SK-N-MC (cell line): ENCODE measurements around the gene CPZ.

Source experiments
- DNase-seq: peaks from one replicate; pipeline ENCODE4 v3.0.0-alpha.2; 2011; ENCODE audit warnings: low read depth, low spot score
- H3K27ac ChIP-seq: fragments of 200-600 bp; sonication (generic); 2 replicates; pipeline ENCODE4 v1.5.1; 2016; ENCODE audit warnings: mixed run types
- H3K36me3 ChIP-seq: fragments of 200-600 bp; sonication (generic); 2 replicates; pipeline ENCODE4 v1.6.1; 2017; ENCODE audit warnings: antibody characterized with exemption, low read length, mixed read lengths; ENCODE audit not compliant: insufficient read depth
- H3K4me3 ChIP-seq: fragments of 200-600 bp; sonication (generic); 2 replicates; pipeline ENCODE4 v1.5.1; 2016
- H3K9ac ChIP-seq: fragments of 200-600 bp; sonication (generic); 2 replicates; pipeline ENCODE4 v1.8.0; 2017; ENCODE audit warnings: mixed run types, mixed read lengths; ENCODE audit not compliant: insufficient read length
- H3K9me3 ChIP-seq: fragments of 200-600 bp; sonication (generic); 2 replicates; pipeline ENCODE4 v1.6.1; 2017; ENCODE audit warnings: low read depth, mild to moderate bottlenecking, antibody characterized with exemption, low read length, moderate library complexity, mixed read lengths
- EZH2 ChIP-seq: fragments of 200-600 bp; sonication (generic); IDR thresholded peaks from one replicate; pipeline ENCODE4 v1.6.1; 2017; ENCODE audit warnings: antibody characterized with exemption
- FOXP2 ChIP-seq: optimal IDR thresholded peaks from 2 replicates; pipeline ENCODE3; 2011; ENCODE audit warnings: mild to moderate bottlenecking, moderate library complexity; ENCODE audit not compliant: insufficient read depth; ENCODE audit errors: extremely low read length, control extremely low read depth
- POLR2AphosphoS5 ChIP-seq: IDR thresholded peaks from 2 replicates; pipeline ENCODE4 v1.6.1; 2012; ENCODE audit warnings: mild to moderate bottlenecking, low read depth, low read length, borderline replicate concordance

Gene CPZ

GRCh38 chr4:8609406-8609805 is 16.8 kb downstream of the CPZ start:
- no peak for TF ChIP-seq EZH2
- TF ChIP-seq POLR2AphosphoS5 = no peak
- no peak for TF ChIP-seq FOXP2

GRCh38 chr4:8609824-8610350 is 17.3 kb downstream of the CPZ start:
- no peak for TF ChIP-seq POLR2AphosphoS5
- no peak for TF ChIP-seq FOXP2
- no peak for TF ChIP-seq EZH2

More at GRCh38 chr4:8609406-8609805, 16.8 kb downstream of the CPZ start:
- no peak for DNase-seq
- Histone ChIP-seq H3K27ac (no peak overlapping the region), H3K9ac (no peak overlapping the region), H3K4me3 (no peak overlapping the region), H3K9me3 (no peaks in the 10 kb centered on the region), H3K36me3 (no peaks in the 10 kb centered on the region)

GRCh38 chr4:8610858-8611616 is 18.5 kb downstream of the CPZ start:
- Histone ChIP-seq H3K9me3 (no peaks in the 10 kb centered on the region), H3K4me3 (no peak overlapping the region), H3K9ac (no peak overlapping the region), H3K36me3 (no peaks in the 10 kb centered on the region), H3K27ac (no peak overlapping the region)
- TF ChIP-seq POLR2AphosphoS5 (no peak), EZH2 (no peak), FOXP2 (no peak)
- DNase-seq = no peak

More at GRCh38 chr4:8609824-8610350, 17.3 kb downstream of the CPZ start:
- no peak for DNase-seq
- no peaks in the 10 kb centered on the region for H3K9me3 ChIP-seq
- H3K4me3 ChIP-seq = no peak overlapping the region
- no peak overlapping the region for H3K27ac ChIP-seq
- H3K9ac ChIP-seq = no peak overlapping the region
- H3K36me3 ChIP-seq = no peaks in the 10 kb centered on the region

GRCh38 chr4:8612646-8613045 is 20.1 kb downstream of the CPZ start:
- H3K27ac ChIP-seq = no peak overlapping the region
- H3K4me3 ChIP-seq = no peak overlapping the region
- TF ChIP-seq EZH2 = no peak
- H3K36me3 ChIP-seq = no peaks in the 10 kb centered on the region
- DNase-seq = no peak
- no peaks in the 10 kb centered on the region for H3K9me3 ChIP-seq
- no peak overlapping the region for H3K9ac ChIP-seq

- no peak for TF ChIP-seq FOXP2
- TF ChIP-seq POLR2AphosphoS5 = no peak
- TF ChIP-seq EZH2 = no peak
- DNase-seq = no peak
- Histone ChIP-seq H3K9me3 (no peaks in the 10 kb centered on the region), H3K27ac (no peak overlapping the region), H3K36me3 (no peaks in the 10 kb centered on the region), H3K9ac (no peak overlapping the region), H3K4me3 (no peak overlapping the region)
Observed at GRCh38 chr4:8613421-8614364, 21.1 kb downstream of the CPZ start.

GRCh38 chr4:8614365-8615193 is 22.0 kb downstream of the CPZ start:
- TF ChIP-seq EZH2 (no peak), FOXP2 (no peak), POLR2AphosphoS5 (no peak)
- Histone ChIP-seq H3K36me3 (no peaks in the 10 kb centered on the region), H3K9me3 (no peaks in the 10 kb centered on the region), H3K4me3 (no peak overlapping the region), H3K9ac (no peak overlapping the region), H3K27ac (no peak overlapping the region)
- DNase-seq = no peak

GRCh38 chr4:8615366-8615765 is 22.8 kb downstream of the CPZ start:
- no peak overlapping the region for H3K4me3 ChIP-seq
- H3K36me3 ChIP-seq = no peaks in the 10 kb centered on the region
- no peak for DNase-seq
- TF ChIP-seq FOXP2 (no peak), EZH2 (no peak), POLR2AphosphoS5 (no peak)
- H3K27ac ChIP-seq = no peak overlapping the region
- H3K9ac ChIP-seq = no peak overlapping the region
- H3K9me3 ChIP-seq = no peaks in the 10 kb centered on the region
